GM10248 (cell line): ENCODE measurements around the gene PIP5K1B.

Source experiments
- CTCF ChIA-PET: fragments of 300-600 bp; sonication (Branson Sonifier 250); formaldehyde crosslinking; extraction: SDS; loops from one replicate; lab custom pipeline; 2021; ENCODE audit warnings: antibody characterized with exemption; lab: Yijun Ruan, JAX
- POLR2A ChIA-PET: fragments of 350-650 bp; sonication (Branson Sonifier 250); formaldehyde crosslinking; extraction: SDS; loops from one replicate; lab custom pipeline; 2020; ENCODE audit warnings: antibody characterized with exemption; lab: Yijun Ruan, JAX
- DNase-seq: peaks from one replicate; pipeline ENCODE4 v3.0.0; 2012; ENCODE audit errors: extremely low spot score
- TF ChIP-seq, protein P1 (sequence below): IDR thresholded peaks from 2 replicates; pipeline ENCODE4 v1.5.1; 2012; ENCODE audit warnings: mild to moderate bottlenecking, low read depth; ENCODE audit errors: extremely low read depth, missing control alignments, control extremely low read depth

The PIP5K1B gene

DNA sequence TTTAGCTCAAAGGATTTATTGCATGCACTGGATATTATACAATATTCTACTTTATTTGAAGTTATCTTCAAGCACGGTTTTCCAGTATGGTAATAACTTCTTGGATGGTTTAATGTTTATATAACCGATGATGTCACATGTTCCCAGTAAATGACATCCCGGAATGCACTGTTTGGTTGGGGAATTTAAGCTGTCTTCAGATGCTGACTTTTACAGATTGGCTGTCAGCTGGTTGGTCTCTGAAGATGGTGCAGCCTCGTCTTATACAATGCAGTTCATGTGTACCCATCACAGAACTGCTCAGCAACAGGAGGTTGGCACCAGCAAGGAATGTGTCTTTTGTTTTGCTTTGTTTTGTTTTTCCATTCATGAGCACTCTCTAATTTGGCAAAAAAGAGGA is 165.0 kb downstream of the PIP5K1B start:
- ChIA-PET CTCF (interaction anchor here (1.0 to 1.6 kb wide), 6 partner anchors 10 to 130 kb away, joined by 3 to 5 read pairs (median 4); no protein-coding TSS in a partner anchor), POLR2A (no interaction called here)
- DNase-seq: no peak
- TF ChIP-seq, protein P1, sequence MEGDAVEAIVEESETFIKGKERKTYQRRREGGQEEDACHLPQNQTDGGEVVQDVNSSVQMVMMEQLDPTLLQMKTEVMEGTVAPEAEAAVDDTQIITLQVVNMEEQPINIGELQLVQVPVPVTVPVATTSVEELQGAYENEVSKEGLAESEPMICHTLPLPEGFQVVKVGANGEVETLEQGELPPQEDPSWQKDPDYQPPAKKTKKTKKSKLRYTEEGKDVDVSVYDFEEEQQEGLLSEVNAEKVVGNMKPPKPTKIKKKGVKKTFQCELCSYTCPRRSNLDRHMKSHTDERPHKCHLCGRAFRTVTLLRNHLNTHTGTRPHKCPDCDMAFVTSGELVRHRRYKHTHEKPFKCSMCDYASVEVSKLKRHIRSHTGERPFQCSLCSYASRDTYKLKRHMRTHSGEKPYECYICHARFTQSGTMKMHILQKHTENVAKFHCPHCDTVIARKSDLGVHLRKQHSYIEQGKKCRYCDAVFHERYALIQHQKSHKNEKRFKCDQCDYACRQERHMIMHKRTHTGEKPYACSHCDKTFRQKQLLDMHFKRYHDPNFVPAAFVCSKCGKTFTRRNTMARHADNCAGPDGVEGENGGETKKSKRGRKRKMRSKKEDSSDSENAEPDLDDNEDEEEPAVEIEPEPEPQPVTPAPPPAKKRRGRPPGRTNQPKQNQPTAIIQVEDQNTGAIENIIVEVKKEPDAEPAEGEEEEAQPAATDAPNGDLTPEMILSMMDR: no peak

GRCh38 chr9:68871236-68871635 is 166.2 kb downstream of the PIP5K1B start:
- ChIA-PET CTCF (interaction anchor here (1.0 to 2.7 kb wide), 6 partner anchors 10 to 157 kb away, joined by 3 to 9 read pairs (median 4); no protein-coding TSS in a partner anchor), POLR2A (no interaction called here)
- no peak for DNase-seq
- TF ChIP-seq, protein P1: no peak

GRCh38 chr9:68872026-68872501 is 167.0 kb downstream of the PIP5K1B start:
- CTCF ChIA-PET: interaction anchor here (1.0 to 2.7 kb wide), 7 partner anchors 9 to 82 kb away, joined by 3 to 9 read pairs (median 3); no protein-coding TSS in a partner anchor
- TF ChIP-seq, protein P1: no peak
- POLR2A ChIA-PET: no interaction called here
- no peak for DNase-seq

DNA sequence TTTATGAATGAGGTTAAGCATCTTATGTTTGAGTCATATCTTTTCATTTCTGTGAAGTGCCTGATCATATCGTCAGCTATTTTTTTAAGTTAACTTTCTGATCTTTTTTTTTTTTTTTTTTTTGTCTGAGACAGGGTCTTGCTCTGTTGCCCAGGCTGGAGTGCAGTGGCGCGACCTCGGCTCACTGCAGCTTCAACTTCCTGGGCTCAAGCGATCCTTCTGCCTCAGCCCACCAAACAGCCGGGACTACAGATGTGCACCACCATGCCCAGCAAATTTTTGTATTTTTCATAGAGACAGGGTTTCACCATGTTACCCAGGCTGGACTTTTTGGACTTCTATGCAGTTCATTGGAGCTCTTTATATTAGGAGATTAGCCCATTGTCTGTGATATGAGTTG is 168.1 kb downstream of the PIP5K1B start:
- TF ChIP-seq, protein P1: no peak
- POLR2A ChIA-PET: no interaction called here
- CTCF ChIA-PET: interaction anchor here (1.3 to 2.7 kb wide), 4 partner anchors 14 to 81 kb away, joined by 3 to 9 read pairs (median 4); no protein-coding TSS in a partner anchor
- no peak for DNase-seq

- DNase-seq: no peak
- ChIA-PET POLR2A (no interaction called here), CTCF (interaction anchor here (1.4 kb wide), 1 partner anchor 32 kb away, joined by 3 read pairs; no protein-coding TSS in a partner anchor)
- TF ChIP-seq, protein P1: no peak
These were observed 171.2 kb downstream of the PIP5K1B start for GRCh38 chr9:68876273-68876672.

- TF ChIP-seq, protein P1: no peak
- no peak for DNase-seq
- POLR2A ChIA-PET: no interaction called here
- CTCF ChIA-PET: interaction anchor here (0.7 to 1.4 kb wide), 2 partner anchors 19 to 32 kb away, joined by 3 read pairs; no protein-coding TSS in a partner anchor
These were observed 171.6 kb downstream of the PIP5K1B start for GRCh38 chr9:68876681-68877080.
